Breast epithelium (tissue), 4 donors: ENCODE measurements around the gene TCEAL4. TPM values are rescaled to one million over a fixed set of nuclear protein-coding genes. Genes with fewer than 3 reads are reported as not detected.

Experiments
- DNase-seq, 2 donors: peaks; one replicate each; pipeline ENCODE4 v3.0.0-alpha.2; 2019; ENCODE audit warnings: low spot score in 2 of 2
- H3K27ac ChIP-seq, 2 donors: fragments of 200-600 bp; sonication (generic) in 1 of 2; one replicate each; pipeline ENCODE4 v1.5.1; 2016 to 2019; ENCODE audit warnings: mild to moderate bottlenecking in 1 of 2
- H3K27me3 ChIP-seq, 2 donors: fragments of 200-600 bp; sonication (generic) in 1 of 2; one replicate each; pipeline versions ENCODE4 v1.5.1 to v1.6.0; 2017 to 2019; ENCODE audit warnings: control low read depth in 1 of 2, mild to moderate bottlenecking in 1 of 2
- H3K36me3 ChIP-seq: fragments of 200-600 bp; one replicate; pipeline ENCODE4 v1.5.1; 2019
- H3K4me1 ChIP-seq, 2 donors: fragments of 200-600 bp; sonication (generic); one replicate each; pipeline ENCODE4 v1.5.1; 2016 to 2019; ENCODE audit warnings: control low read depth in 1 of 2
- H3K4me3 ChIP-seq, 3 donors: fragments of 200-600 bp; sonication (generic); 1 replicate in 2 of 3; 2 replicates in 1 of 3; pipeline ENCODE4 v1.5.1; 2016 to 2019; ENCODE audit warnings: mild to moderate bottlenecking in 3 of 3, moderate library complexity in 2 of 3
- H3K9me3 ChIP-seq, 2 donors: fragments of 200-600 bp; sonication (generic) in 1 of 2; one replicate each; pipeline ENCODE4 v1.5.1; 2016 to 2019; ENCODE audit warnings: control low read depth in 1 of 2
- POLR2A ChIP-seq: fragments of 450-650 bp; IDR thresholded peaks from one replicate; pipeline ENCODE4 v1.6.1; 2016; ENCODE audit warnings: antibody characterized with exemption, mild to moderate bottlenecking, moderate library complexity
- POLR2AphosphoS5 ChIP-seq, 3 donors: sonication (generic); formaldehyde crosslinking; IDR thresholded peaks; one replicate each; pipeline ENCODE4 v1.6.1; 2017; ENCODE audit warnings: antibody characterized with exemption in 3 of 3
- intact Hi-C: fragments of 100-400 bp; cut with DNase I; formaldehyde crosslinking; loops from one replicate; pipeline ENCODE4 v1.15.1; 2023; ENCODE audit warnings: low total_unique reads
- total RNA-seq, 3 donors: library from RNA; depleted of rRNA; stranded (reverse); fragments of >200 nt; gene quantifications; one replicate each; pipeline ENCODE4 v1.1.0, GENCODE V29; 2016
- TF ChIP-seq, protein P1 (sequence below), 3 donors: fragments of 450-650 bp; IDR thresholded peaks; one replicate each; pipeline ENCODE4 v1.5.1; 2016 to 2017; ENCODE audit warnings: antibody characterized with exemption in 3 of 3, mild to moderate bottlenecking in 3 of 3, moderate library complexity in 3 of 3

Gene TCEAL4
- total RNA-seq, 3 donors from 2014 or later, result 99.9 to 216 (median 113) TPM

DNA sequence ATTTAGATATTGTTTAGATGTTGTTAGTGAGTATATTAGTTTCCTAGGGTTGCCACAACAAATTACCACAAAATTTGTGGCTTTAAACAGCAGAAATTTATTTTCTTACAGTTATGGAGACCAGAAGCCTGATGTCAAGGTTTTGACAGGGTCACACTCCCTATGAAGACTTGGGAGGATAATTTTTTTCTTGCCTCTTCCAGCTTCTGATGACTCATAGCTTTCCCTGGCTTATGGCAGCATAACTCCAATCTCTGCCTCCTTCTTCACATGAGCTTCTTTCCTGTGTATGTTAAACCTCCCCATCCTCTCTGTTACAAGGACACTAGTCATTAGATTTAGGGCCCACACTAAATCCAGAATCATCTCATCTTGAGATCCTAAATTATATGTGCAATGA, 45.2 kb upstream of the TCEAL4 start:
- intact Hi-C loops, result no loop called here
- DNase-seq, result no peak
- peaks cover 0 to 32% of the 10 kb centered on the region in 2 donors for H3K27me3 ChIP-seq
- no peaks in the 10 kb centered on the region for H3K4me1 ChIP-seq
- peak overlapping the region; percentile 62 to 81 for H3K27ac ChIP-seq
- H3K9me3 ChIP-seq, result no peaks in the 10 kb centered on the region
- TF ChIP-seq, protein P1, sequence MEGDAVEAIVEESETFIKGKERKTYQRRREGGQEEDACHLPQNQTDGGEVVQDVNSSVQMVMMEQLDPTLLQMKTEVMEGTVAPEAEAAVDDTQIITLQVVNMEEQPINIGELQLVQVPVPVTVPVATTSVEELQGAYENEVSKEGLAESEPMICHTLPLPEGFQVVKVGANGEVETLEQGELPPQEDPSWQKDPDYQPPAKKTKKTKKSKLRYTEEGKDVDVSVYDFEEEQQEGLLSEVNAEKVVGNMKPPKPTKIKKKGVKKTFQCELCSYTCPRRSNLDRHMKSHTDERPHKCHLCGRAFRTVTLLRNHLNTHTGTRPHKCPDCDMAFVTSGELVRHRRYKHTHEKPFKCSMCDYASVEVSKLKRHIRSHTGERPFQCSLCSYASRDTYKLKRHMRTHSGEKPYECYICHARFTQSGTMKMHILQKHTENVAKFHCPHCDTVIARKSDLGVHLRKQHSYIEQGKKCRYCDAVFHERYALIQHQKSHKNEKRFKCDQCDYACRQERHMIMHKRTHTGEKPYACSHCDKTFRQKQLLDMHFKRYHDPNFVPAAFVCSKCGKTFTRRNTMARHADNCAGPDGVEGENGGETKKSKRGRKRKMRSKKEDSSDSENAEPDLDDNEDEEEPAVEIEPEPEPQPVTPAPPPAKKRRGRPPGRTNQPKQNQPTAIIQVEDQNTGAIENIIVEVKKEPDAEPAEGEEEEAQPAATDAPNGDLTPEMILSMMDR (IDR thresholded peaks at IDR 0.05), result no peak
- no peak for TF ChIP-seq POLR2A
- no peak for TF ChIP-seq POLR2AphosphoS5 (IDR thresholded peaks at IDR 0.05)
- H3K36me3 ChIP-seq, result no peaks in the 10 kb centered on the region
- no peak overlapping the region for H3K4me3 ChIP-seq

DNA sequence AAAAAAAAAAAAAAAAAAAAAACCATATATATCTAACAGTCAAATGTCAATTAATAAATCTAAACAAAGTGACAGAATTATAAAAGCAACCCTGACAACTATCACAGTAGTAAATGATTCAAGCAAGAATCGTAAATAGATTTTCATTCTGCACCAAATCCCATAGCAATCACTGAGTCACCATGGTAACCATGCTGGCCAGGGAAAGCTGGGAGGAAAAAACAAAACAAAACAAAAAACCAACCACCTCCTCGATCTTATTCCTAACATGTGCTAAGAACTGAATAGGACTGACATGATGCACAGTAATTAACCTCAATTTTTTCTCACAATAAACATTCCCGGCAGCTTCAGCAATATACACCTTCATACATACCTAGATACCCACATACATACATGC, 35.4 kb upstream of the TCEAL4 start:
- TF ChIP-seq, protein P1 (IDR thresholded peaks at IDR 0.05), result no peak
- no peak for TF ChIP-seq POLR2A
- TF ChIP-seq POLR2AphosphoS5 (IDR thresholded peaks at IDR 0.05), result no peak
- peaks cover 0 to 10% of the 10 kb centered on the region in 2 donors for H3K27me3 ChIP-seq
- no peak for DNase-seq
- no peak overlapping the region for H3K4me3 ChIP-seq
- no peaks in the 10 kb centered on the region for H3K4me1 ChIP-seq
- intact Hi-C loops, result no loop called here
- no peaks in the 10 kb centered on the region for H3K36me3 ChIP-seq
- no peaks in the 10 kb centered on the region for H3K9me3 ChIP-seq
- H3K27ac ChIP-seq, result no peak overlapping the region

DNA sequence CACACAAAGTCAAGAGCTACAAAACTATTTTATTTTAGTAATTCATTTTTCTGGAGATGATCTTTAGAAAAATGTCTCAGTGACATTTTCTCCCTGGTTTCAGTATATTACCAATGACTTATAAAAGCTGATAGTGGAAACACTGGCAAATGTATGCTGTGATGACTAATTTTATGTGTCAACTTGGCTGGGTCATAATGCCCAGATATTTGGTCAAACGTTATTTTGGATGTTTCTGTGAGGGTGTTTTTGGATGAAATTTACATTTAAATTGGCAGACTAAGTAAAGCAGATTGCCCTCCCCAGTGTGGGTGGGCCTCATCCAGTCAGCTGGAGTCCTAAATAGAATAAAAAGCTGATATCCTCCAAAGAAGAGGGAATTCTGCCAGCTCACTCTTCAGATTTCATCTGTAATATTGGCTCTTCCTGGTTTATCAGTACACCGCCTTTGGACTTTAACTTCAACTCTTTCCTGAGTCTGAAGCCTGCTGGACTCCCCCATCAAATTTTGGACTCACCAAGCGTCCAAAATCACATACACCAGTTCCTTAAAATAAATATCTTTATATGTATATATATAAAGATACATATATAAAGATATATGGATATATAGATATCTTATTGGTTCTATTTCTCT, 34.8 kb upstream of the TCEAL4 start:
- DNase-seq, result no peak
- Histone ChIP-seq H3K36me3 (no peaks in the 10 kb centered on the region), H3K9me3 (no peaks in the 10 kb centered on the region), H3K4me1 (no peaks in the 10 kb centered on the region), H3K27me3 (peaks cover 0 to 10% of the 10 kb centered on the region in 2 donors), H3K27ac (no peak overlapping the region), H3K4me3 (no peak overlapping the region)
- intact Hi-C loops, result no loop called here
- no peak for TF ChIP-seq POLR2A
- no peak for TF ChIP-seq POLR2AphosphoS5 (IDR thresholded peaks at IDR 0.05)
- TF ChIP-seq, protein P1 (IDR thresholded peaks at IDR 0.05), result no peak

DNA sequence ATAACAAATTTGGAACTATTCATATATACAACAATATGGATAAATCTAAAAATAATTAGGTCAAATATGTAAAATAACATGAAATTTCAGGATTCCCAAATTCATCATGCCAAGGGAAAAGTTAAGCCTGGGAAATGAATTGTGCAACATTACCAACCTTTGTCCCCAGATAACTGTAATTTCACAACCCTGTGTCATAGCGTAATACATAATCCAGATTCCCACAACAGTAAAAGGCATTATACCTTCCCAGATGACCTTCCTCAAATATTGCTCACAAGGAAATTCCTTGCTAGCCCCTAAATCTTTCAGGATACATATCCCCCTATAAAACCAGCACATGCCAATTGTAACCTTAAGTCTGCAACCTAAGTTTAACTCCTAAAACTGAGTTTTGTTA, 33.1 kb upstream of the TCEAL4 start:
- no peak for DNase-seq
- Histone ChIP-seq H3K27ac (no peak overlapping the region), H3K36me3 (no peaks in the 10 kb centered on the region), H3K27me3 (peaks cover 0 to 19% of the 10 kb centered on the region in 2 donors), H3K4me1 (no peaks in the 10 kb centered on the region), H3K9me3 (no peaks in the 10 kb centered on the region), H3K4me3 (no peak overlapping the region)
- intact Hi-C loops, result no loop called here
- TF ChIP-seq POLR2A, result no peak
- TF ChIP-seq POLR2AphosphoS5 (IDR thresholded peaks at IDR 0.05), result no peak
- TF ChIP-seq, protein P1 (IDR thresholded peaks at IDR 0.05), result no peak

DNA sequence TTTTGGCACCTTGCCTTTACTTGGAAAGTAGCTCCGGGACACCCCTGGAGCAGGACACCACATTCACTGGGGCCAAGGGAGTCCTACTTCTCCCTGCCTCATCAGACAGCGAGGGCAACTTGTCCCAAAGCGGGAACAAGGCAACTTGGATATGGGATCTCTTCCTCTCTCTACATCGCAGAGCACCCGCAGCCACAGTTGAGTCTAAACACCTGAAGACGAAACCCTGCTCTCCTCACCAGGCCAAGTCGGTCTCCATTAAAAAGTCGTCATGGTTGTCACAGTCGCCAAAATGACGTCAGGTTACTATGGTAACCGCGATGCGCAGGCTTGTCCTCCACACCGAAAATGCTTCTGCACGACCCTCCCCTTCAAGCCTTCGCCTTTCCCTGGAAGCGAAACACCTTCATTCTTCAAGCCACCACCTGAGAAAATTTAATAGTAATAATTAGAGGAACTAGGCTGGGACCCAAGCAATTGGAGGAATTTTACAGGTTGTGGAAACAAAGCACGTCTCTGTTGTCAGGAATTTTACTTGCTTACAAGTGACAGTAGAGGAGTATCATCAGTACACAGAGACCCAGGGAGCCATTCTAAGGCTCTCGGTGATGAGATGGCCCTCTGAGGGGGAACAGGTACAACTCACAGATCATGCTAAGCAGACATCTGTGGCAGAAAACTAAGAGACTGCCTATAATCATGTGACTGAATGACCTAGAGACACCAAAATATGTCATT, 30.5 kb upstream of the TCEAL4 start:
- intact Hi-C loops, result no loop called here
- H3K27me3 ChIP-seq, result peaks cover 0 to 37% of the 10 kb centered on the region in 2 donors
- H3K27ac ChIP-seq, result peak overlapping the region; percentile 19 to 50
- no peak for TF ChIP-seq POLR2A
- TF ChIP-seq, protein P1 (IDR thresholded peaks at IDR 0.05), result no peak
- TF ChIP-seq POLR2AphosphoS5 (IDR thresholded peaks at IDR 0.05), result no peak
- H3K9me3 ChIP-seq, result no peaks in the 10 kb centered on the region
- no peaks in the 10 kb centered on the region for H3K4me1 ChIP-seq
- peak overlapping the region; percentile 25 to 57 (median 41) for H3K4me3 ChIP-seq
- H3K36me3 ChIP-seq, result no peaks in the 10 kb centered on the region
- DNase-seq, result peak in 1 of 2 donors; percentile 51
